Measurements from ENCODE around the gene SDK1.

DNA sequence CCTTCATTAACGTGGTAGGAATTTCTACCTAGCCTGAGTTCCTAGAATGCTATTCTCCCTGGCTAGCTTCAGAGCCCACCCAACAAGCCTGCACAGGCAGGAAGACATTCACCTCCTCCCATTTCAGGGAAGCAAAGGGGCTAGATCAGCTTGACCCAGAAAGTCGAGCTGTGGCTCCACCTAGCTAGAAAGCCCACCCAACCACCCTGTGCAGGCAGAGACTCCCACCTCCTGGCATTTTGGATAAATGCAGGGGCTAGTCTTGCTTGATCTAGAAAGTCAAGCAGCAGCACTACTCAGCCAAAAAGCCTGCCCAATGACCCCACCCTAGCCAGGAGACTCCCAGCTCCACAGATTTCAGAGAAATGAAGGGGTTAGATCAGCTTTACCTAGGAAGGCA lies 479.5 kb downstream of the SDK1 start:
- no peak for TF ChIP-seq POLR2A (IDR thresholded peaks at IDR 0.05; ENCODE audit: low read length)
- no peak for TF ChIP-seq GATA1 (IDR thresholded peaks at IDR 0.05; ENCODE audit: low read depth, low read length)
